ENCODE measurements around the gene SMU1.
"Not testable (repeated sequence)": the region's sequence is repeated elsewhere in the genome, so short reads cannot be mapped to it uniquely, and the experiment has no call there.

SMU1 gene

DNA sequence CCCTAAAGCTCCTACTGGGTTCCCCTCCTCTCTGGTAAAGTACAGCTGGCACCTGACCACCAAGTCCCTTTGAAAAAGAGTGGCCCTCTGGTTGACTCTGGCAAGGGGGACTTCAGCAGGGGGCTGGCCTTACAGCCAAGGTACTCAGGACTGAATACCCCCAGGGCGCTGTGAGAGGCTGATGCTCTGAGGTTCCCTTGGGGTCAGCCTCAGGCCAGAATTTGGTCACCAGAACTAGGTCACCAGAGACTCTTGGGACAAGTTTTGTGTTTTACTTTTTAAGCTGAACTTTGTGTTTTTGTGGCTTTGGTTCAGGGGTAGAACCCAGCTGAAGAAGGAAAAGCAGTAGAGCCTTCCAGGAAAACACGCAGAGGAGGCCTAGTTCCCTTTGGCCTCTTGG is 23.3 kb upstream of the SMU1 start:
- Histone ChIP-seq H3K79me2 (ENCODE audit: insufficient read depth, low read length) (no peaks in the 10 kb centered on the region), H3K4me2 (ENCODE audit: low read depth, low read length, poor library complexity, severe bottlenecking) (no peak overlapping the region), H3K9me2 (replicated peaks; ENCODE audit: insufficient read depth, low read length) (no peaks in the 10 kb centered on the region), H3F3A (ENCODE audit: insufficient read depth) (no peaks in the 10 kb centered on the region), H4K20me1 (ENCODE audit: low read depth, low read length) (no peaks in the 10 kb centered on the region), H3K36me3 (ENCODE audit: low read length) (no peaks in the 10 kb centered on the region), H3K9ac (ENCODE audit: low read length) (no peak overlapping the region), H3K4me3 (ENCODE audit: insufficient read depth, low read length, poor library complexity, severe bottlenecking) (no peak overlapping the region), H3K27me3 (ENCODE audit: low read length) (no peaks in the 10 kb centered on the region), H2AFZ (ENCODE audit: low read depth, low read length, severe bottlenecking) (no peak overlapping the region), H3K27ac (ENCODE audit: low read depth, low read length) (no peak overlapping the region), H3K9me3 (ENCODE audit: insufficient read depth, low read length) (no peaks in the 10 kb centered on the region)
- TF ChIP-seq, protein P1, sequence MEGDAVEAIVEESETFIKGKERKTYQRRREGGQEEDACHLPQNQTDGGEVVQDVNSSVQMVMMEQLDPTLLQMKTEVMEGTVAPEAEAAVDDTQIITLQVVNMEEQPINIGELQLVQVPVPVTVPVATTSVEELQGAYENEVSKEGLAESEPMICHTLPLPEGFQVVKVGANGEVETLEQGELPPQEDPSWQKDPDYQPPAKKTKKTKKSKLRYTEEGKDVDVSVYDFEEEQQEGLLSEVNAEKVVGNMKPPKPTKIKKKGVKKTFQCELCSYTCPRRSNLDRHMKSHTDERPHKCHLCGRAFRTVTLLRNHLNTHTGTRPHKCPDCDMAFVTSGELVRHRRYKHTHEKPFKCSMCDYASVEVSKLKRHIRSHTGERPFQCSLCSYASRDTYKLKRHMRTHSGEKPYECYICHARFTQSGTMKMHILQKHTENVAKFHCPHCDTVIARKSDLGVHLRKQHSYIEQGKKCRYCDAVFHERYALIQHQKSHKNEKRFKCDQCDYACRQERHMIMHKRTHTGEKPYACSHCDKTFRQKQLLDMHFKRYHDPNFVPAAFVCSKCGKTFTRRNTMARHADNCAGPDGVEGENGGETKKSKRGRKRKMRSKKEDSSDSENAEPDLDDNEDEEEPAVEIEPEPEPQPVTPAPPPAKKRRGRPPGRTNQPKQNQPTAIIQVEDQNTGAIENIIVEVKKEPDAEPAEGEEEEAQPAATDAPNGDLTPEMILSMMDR (IDR thresholded peaks at IDR 0.05; ENCODE audit: insufficient read depth, low read length, poor library complexity, severe bottlenecking), result no peak

DNA sequence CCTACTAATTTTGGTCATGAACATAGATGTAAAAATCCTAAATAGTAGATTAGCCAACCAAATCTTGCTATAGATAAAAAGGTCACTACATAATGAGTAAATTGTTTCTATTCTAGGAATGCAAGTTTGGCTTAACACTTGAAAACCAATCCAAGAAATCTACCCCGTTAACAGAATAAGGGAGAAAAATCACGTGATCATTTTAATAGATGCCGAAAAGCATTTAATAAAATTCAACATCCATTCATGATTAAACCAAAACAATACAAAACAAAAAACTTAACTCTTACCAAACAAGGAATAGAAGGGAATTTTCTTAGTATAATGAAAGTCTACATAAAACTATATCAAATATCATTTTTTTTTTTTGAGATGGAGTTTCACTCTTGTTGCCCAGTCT is 20.7 kb upstream of the SMU1 start:
- Histone ChIP-seq H4K20me1 (ENCODE audit: low read depth, low read length) (no peaks in the 10 kb centered on the region), H3K27me3 (ENCODE audit: low read length) (no peaks in the 10 kb centered on the region), H3K9me3 (ENCODE audit: insufficient read depth, low read length) (no peaks in the 10 kb centered on the region), H3K36me3 (ENCODE audit: low read length) (no peaks in the 10 kb centered on the region), H2AFZ (ENCODE audit: low read depth, low read length, severe bottlenecking) (no peak overlapping the region), H3K9me2 (replicated peaks; ENCODE audit: insufficient read depth, low read length) (no peaks in the 10 kb centered on the region), H3K79me2 (ENCODE audit: insufficient read depth, low read length) (no peaks in the 10 kb centered on the region), H3K9ac (ENCODE audit: low read length) (no peak overlapping the region), H3K27ac (ENCODE audit: low read depth, low read length) (no peak overlapping the region), H3K4me3 (ENCODE audit: insufficient read depth, low read length, poor library complexity, severe bottlenecking) (no peak overlapping the region), H3F3A (ENCODE audit: insufficient read depth) (no peaks in the 10 kb centered on the region), H3K4me2 (ENCODE audit: low read depth, low read length, poor library complexity, severe bottlenecking) (no peak overlapping the region)
- no peak for TF ChIP-seq EZH2phosphoT487 (conservative IDR thresholded peaks at IDR 0.05; ENCODE audit: low read length)
- TF ChIP-seq, protein P1 (IDR thresholded peaks at IDR 0.05; ENCODE audit: insufficient read depth, low read length, poor library complexity, severe bottlenecking), result no peak

DNA sequence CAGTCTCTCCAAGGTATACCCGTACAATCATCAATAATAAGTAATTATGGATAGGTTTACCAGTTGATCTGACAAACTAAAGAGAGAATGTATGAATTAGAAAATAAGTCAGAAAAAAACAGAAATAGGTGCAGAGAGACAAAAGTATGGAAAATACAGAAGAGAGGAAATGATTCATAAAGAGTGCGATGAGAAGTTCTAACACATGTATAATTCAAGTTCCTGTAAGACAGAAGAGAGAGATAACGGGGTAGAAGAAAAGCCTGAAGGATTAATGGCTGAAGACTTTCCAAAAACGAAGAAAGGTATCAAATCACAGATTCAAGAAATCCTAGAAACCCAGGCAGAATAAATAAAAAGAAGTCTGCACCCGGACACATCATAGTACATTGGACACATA is 16.2 kb upstream of the SMU1 start:
- TF ChIP-seq EZH2phosphoT487 (conservative IDR thresholded peaks at IDR 0.05; ENCODE audit: low read length), result no peak
- TF ChIP-seq, protein P1 (IDR thresholded peaks at IDR 0.05; ENCODE audit: insufficient read depth, low read length, poor library complexity, severe bottlenecking), result no peak
- no peak overlapping the region for H3K4me3 ChIP-seq (ENCODE audit: insufficient read depth, low read length, poor library complexity, severe bottlenecking)
- no peak overlapping the region for H2AFZ ChIP-seq (ENCODE audit: low read depth, low read length, severe bottlenecking)
- H3K79me2 ChIP-seq (ENCODE audit: insufficient read depth, low read length), result no peaks in the 10 kb centered on the region
- no peaks in the 10 kb centered on the region for H4K20me1 ChIP-seq (ENCODE audit: low read depth, low read length)
- no peaks in the 10 kb centered on the region for H3K9me3 ChIP-seq (ENCODE audit: insufficient read depth, low read length)
- H3K27ac ChIP-seq (ENCODE audit: low read depth, low read length), result no peak overlapping the region
- H3K4me2 ChIP-seq (ENCODE audit: low read depth, low read length, poor library complexity, severe bottlenecking), result no peak overlapping the region
- no peak overlapping the region for H3K9ac ChIP-seq (ENCODE audit: low read length)
- no peaks in the 10 kb centered on the region for H3K27me3 ChIP-seq (ENCODE audit: low read length)
- no peaks in the 10 kb centered on the region for H3K9me2 ChIP-seq (replicated peaks; ENCODE audit: insufficient read depth, low read length)
- H3F3A ChIP-seq (ENCODE audit: insufficient read depth), result no peaks in the 10 kb centered on the region
- no peaks in the 10 kb centered on the region for H3K36me3 ChIP-seq (ENCODE audit: low read length)

DNA sequence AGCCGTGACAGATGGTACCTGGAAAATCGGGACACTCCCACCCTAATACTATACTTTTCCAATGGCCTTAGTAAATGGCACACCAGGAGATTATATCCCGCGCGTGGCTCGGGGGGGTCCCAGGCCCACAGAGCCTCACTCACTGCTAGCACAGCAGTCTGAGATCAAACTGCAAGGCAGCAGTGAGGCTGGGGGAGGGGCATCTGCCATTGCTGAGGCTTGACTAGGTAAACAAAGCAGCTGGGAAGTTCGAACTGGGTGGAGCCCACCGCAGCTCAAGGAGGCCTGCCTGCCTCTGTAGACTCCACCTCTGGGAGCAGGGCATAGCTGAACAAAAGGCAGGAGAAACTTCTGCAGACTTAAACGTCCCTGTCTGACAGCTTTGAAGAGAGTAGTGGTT is 9.2 kb upstream of the SMU1 start:
- not testable (repeated sequence) for H3K27ac ChIP-seq (ENCODE audit: low read depth, low read length); H3K79me2 ChIP-seq (ENCODE audit: insufficient read depth, low read length); H3K9me2 ChIP-seq (replicated peaks; ENCODE audit: insufficient read depth, low read length); H3K36me3 ChIP-seq (ENCODE audit: low read length); H3K9me3 ChIP-seq (ENCODE audit: insufficient read depth, low read length); H3K4me2 ChIP-seq (ENCODE audit: low read depth, low read length, poor library complexity, severe bottlenecking); H3F3A ChIP-seq (ENCODE audit: insufficient read depth); H3K27me3 ChIP-seq (ENCODE audit: low read length); H3K9ac ChIP-seq (ENCODE audit: low read length); H4K20me1 ChIP-seq (ENCODE audit: low read depth, low read length); H2AFZ ChIP-seq (ENCODE audit: low read depth, low read length, severe bottlenecking); H3K4me3 ChIP-seq (ENCODE audit: insufficient read depth, low read length, poor library complexity, severe bottlenecking)

Measured in SU-DHL-6 (cell line).